AG04449 (cell line): ENCODE data around the gene PYGB.
"Not testable (repeated sequence)": the region's sequence is repeated elsewhere in the genome, so short reads cannot be mapped to it uniquely, and the experiment has no call there.

ENCODE experiments used
- CTCF ChIA-PET: fragments of 350-600 bp; formaldehyde crosslinking; extraction: SDS; loops from one replicate; lab custom pipeline; 2021; ENCODE audit warnings: antibody characterized with exemption; lab: Yijun Ruan, JAX
- POLR2A ChIA-PET: fragments of 400-600, 350-600 bp; formaldehyde crosslinking; extraction: SDS; loops from one replicate; lab custom pipeline; 2020; ENCODE audit warnings: antibody characterized with exemption, inconsistent platforms; lab: Yijun Ruan, JAX
- DNase-seq: peaks from one replicate; pipeline ENCODE4 v3.0.0-alpha.2; 2010; ENCODE audit warnings: low read depth, low spot score
- H3K4me3 ChIP-seq: 2 replicates; pipeline ENCODE4 v1.5.1; 2011; ENCODE audit warnings: low read depth, mild to moderate bottlenecking, control low read depth, low read length
- CTCF ChIP-seq: IDR thresholded peaks from one replicate; pipeline ENCODE4 v1.5.1; 2011; ENCODE audit warnings: mild to moderate bottlenecking, moderate library complexity, low read length, control low read depth, inconsistent platforms; ENCODE audit not compliant: insufficient read depth; ENCODE audit errors: missing control alignments

Gene PYGB

GRCh38 chr20:25226433-25227316 lies 21.2 kb upstream of the PYGB start:
- ChIA-PET CTCF (interaction anchor here (1.3 to 2.2 kb wide), 4 partner anchors 18 to 172 kb away, joined by 4 to 13 read pairs (median 8); partner anchors contain the start of gene PYGB), POLR2A (interaction anchor here (1.7 kb wide), 1 partner anchor 21 kb away, joined by 10 read pairs; the partner anchor contains the start of gene PYGB)
- TF ChIP-seq CTCF: no peak
- DNase-seq: no peak
- no peak overlapping the region for H3K4me3 ChIP-seq

GRCh38 chr20:25227317-25227831 lies 20.5 kb upstream of the PYGB start:
- no peak for TF ChIP-seq CTCF
- no peak for DNase-seq
- ChIA-PET POLR2A (interaction anchor here (1.7 kb wide), 1 partner anchor 20 kb away, joined by 10 read pairs; the partner anchor contains the start of gene PYGB), CTCF (interaction anchor here (0.8 to 2.2 kb wide), 6 partner anchors 9 to 172 kb away, joined by 3 to 13 read pairs (median 4); partner anchors contain the start of gene PYGB)
- H3K4me3 ChIP-seq: no peak overlapping the region

- POLR2A ChIA-PET: no interaction called here
- CTCF ChIA-PET: interaction anchor here (0.6 to 0.9 kb wide), 2 partner anchors 20 to 168 kb away, joined by 3 read pairs; no protein-coding TSS in a partner anchor
Observed at GRCh38 chr20:25229486-25230165, 18.3 kb upstream of the PYGB start.

GRCh38 chr20:25230166-25230831 lies 17.6 kb upstream of the PYGB start:
- POLR2A ChIA-PET: no interaction called here
- CTCF ChIA-PET: interaction anchor here (0.9 to 1.2 kb wide), 2 partner anchors 17 to 167 kb away, joined by 3 to 5 read pairs; partner anchors contain the start of gene PYGB
- no peak for DNase-seq
- H3K4me3 ChIP-seq: no peak overlapping the region
- no peak for TF ChIP-seq CTCF

More at GRCh38 chr20:25229486-25230165, 18.3 kb upstream of the PYGB start:
- no peak for TF ChIP-seq CTCF
- no peak for DNase-seq
- no peak overlapping the region for H3K4me3 ChIP-seq

- no peak overlapping the region for H3K4me3 ChIP-seq
- ChIA-PET POLR2A (interaction anchor here (0.6 to 1.7 kb wide), 2 partner anchors 14 to 23 kb away, joined by 3 to 6 read pairs; partner anchors contain the start of gene PYGB), CTCF (interaction anchor here (1.2 to 1.6 kb wide), 3 partner anchors 9 to 62 kb away, joined by 4 to 6 read pairs (median 4); no protein-coding TSS in a partner anchor)
- TF ChIP-seq CTCF: no peak
- DNase-seq: no peak
Observed at GRCh38 chr20:25233016-25233772, 14.7 kb upstream of the PYGB start.

GRCh38 chr20:25234009-25234849 lies 13.7 kb upstream of the PYGB start:
- CTCF ChIA-PET: interaction anchor here (1.2 kb wide), 1 partner anchor 61 kb away, joined by 4 read pairs; no protein-coding TSS in a partner anchor
- POLR2A ChIA-PET, H3K4me3 ChIP-seq, DNase-seq: not testable (repeated sequence)
